ENCODE data around the gene TBPL2. TPM values are rescaled to one million over a fixed set of nuclear protein-coding genes. Genes with fewer than 3 reads are reported as not detected.
"Not testable (repeated sequence)": the region's sequence is repeated elsewhere in the genome, so short reads cannot be mapped to it uniquely, and the experiment has no call there.

The TBPL2 gene
- total RNA-seq, 1 donor from 2014 or later: not detected

GRCh38 chr14:55386037-55386808 lies 54.2 kb downstream of the TBPL2 start:
- H3K27me3 ChIP-seq: no peaks in the 10 kb centered on the region
- H3K9me3 ChIP-seq: no peaks in the 10 kb centered on the region
- H3K36me3 ChIP-seq: peaks cover 30 to 55% of the 10 kb centered on the region in 2 donors
- intact Hi-C loops (cut with DNase I): loop anchor here (10.0 kb wide), 1 partner anchor 1431 kb away; the partner anchor contains the start of gene BMP4
- DNase-seq (ENCODE audit: low spot score in 2 of 2): no peak
- no peak for TF ChIP-seq CTCF (IDR thresholded peaks at IDR 0.05)
- H3K4me1 ChIP-seq: peaks cover 15 to 20% of the 10 kb centered on the region in 2 donors
- H3K4me3 ChIP-seq: no peak overlapping the region
- peak overlapping the region in 1 of 2 donors; percentile 86 for H3K27ac ChIP-seq

GRCh38 chr14:55384536-55384935 lies 55.9 kb downstream of the TBPL2 start:
- no peak for DNase-seq (ENCODE audit: low spot score in 2 of 2)
- TF ChIP-seq CTCF (IDR thresholded peaks at IDR 0.05): no peak
- intact Hi-C loops (cut with DNase I): loop anchor here (2.0 to 10.0 kb wide), 2 partner anchors 14 to 1430 kb away; partner anchors contain the start of gene BMP4
- H3K4me3 ChIP-seq: no peak overlapping the region
- H3K27me3 ChIP-seq: no peaks in the 10 kb centered on the region
- H3K9me3 ChIP-seq: no peaks in the 10 kb centered on the region
- H3K36me3 ChIP-seq: peaks cover 30 to 61% of the 10 kb centered on the region in 2 donors
- H3K27ac ChIP-seq: peak overlapping the region; percentile 64 to 86
- peaks cover 15 to 20% of the 10 kb centered on the region in 2 donors for H3K4me1 ChIP-seq

- DNase-seq (ENCODE audit: low spot score in 2 of 2): no peak
- Histone ChIP-seq H3K4me1 (peaks cover 15 to 20% of the 10 kb centered on the region in 2 donors), H3K27ac (peak overlapping the region; percentile 64 to 86), H3K9me3 (no peaks in the 10 kb centered on the region), H3K4me3 (no peak overlapping the region), H3K36me3 (peaks cover 34 to 63% of the 10 kb centered on the region in 2 donors), H3K27me3 (no peaks in the 10 kb centered on the region)
- intact Hi-C loops (cut with DNase I): loop anchor here (1.0 to 10.0 kb wide), 3 partner anchors 15 to 1429 kb away; partner anchors contain the start of genes ATG14 and BMP4
- no peak for TF ChIP-seq CTCF (IDR thresholded peaks at IDR 0.05)
Observed at GRCh38 chr14:55383541-55384140, 56.8 kb downstream of the TBPL2 start.

- DNase-seq (ENCODE audit: low spot score in 2 of 2): peak; percentile 39 to 85
- Histone ChIP-seq H3K36me3 (peaks cover 39 to 57% of the 10 kb centered on the region in 2 donors), H3K4me1 (peaks cover 15 to 20% of the 10 kb centered on the region in 2 donors), H3K27ac (peak overlapping the region; percentile 64 to 86), H3K4me3 (peak overlapping the region in 1 of 2 donors; percentile 1)
- not testable (repeated sequence) for H3K9me3 ChIP-seq, H3K27me3 ChIP-seq
- intact Hi-C loops (cut with DNase I): loop anchor here (1.0 to 10.0 kb wide), 2 partner anchors 28 to 1428 kb away; partner anchors contain the start of genes ATG14 and BMP4
Observed at GRCh38 chr14:55383056-55383466, 57.4 kb downstream of the TBPL2 start.

- H3K4me1 ChIP-seq: peaks cover 15 to 20% of the 10 kb centered on the region in 2 donors
- no peak for TF ChIP-seq CTCF (IDR thresholded peaks at IDR 0.05)
- H3K4me3 ChIP-seq: peak overlapping the region in 1 of 2 donors; percentile 1
- intact Hi-C loops (cut with DNase I): loop anchor here (10.0 kb wide), 1 partner anchor 1428 kb away; the partner anchor contains the start of gene BMP4
- H3K27ac ChIP-seq: peak overlapping the region; percentile 66 to 86
- H3K9me3 ChIP-seq: no peaks in the 10 kb centered on the region
- DNase-seq (ENCODE audit: low spot score in 2 of 2): no peak
- H3K27me3 ChIP-seq: no peaks in the 10 kb centered on the region
- H3K36me3 ChIP-seq: peaks cover 41 to 55% of the 10 kb centered on the region in 2 donors
Observed at GRCh38 chr14:55382483-55382882, 57.9 kb downstream of the TBPL2 start.

Measured in ascending aorta (tissue), 2 donors.